IPS-15b (cell line): ENCODE data around the gene UNC5B.
"Not testable (repeated sequence)": the region's sequence is repeated elsewhere in the genome, so short reads cannot be mapped to it uniquely, and the experiment has no call there.

Experiments
- H3K27me3 ChIP-seq: one replicate; pipeline ENCODE4 v1.6.1; 2013; ENCODE audit warnings: low read length; ENCODE audit not compliant: control insufficient read depth, insufficient read depth
- H3K36me3 ChIP-seq: one replicate; pipeline ENCODE4 v1.6.1; 2013; ENCODE audit warnings: low read length; ENCODE audit not compliant: control insufficient read depth, insufficient read depth
- H3K4me1 ChIP-seq: one replicate; pipeline ENCODE4 v1.6.1; 2013; ENCODE audit warnings: mild to moderate bottlenecking, low read length; ENCODE audit not compliant: control insufficient read depth, insufficient read depth
- H3K4me3 ChIP-seq: one replicate; pipeline ENCODE4 v1.5.1; 2013; ENCODE audit warnings: low read depth, low read length
- H3K9ac ChIP-seq: one replicate; pipeline ENCODE4 v1.6.1; 2013; ENCODE audit warnings: low read depth, mild to moderate bottlenecking, low read length
- H3K9me3 ChIP-seq: one replicate; pipeline ENCODE4 v1.6.1; 2013; ENCODE audit warnings: mild to moderate bottlenecking, low read length; ENCODE audit not compliant: control insufficient read depth, insufficient read depth

The UNC5B gene

DNA sequence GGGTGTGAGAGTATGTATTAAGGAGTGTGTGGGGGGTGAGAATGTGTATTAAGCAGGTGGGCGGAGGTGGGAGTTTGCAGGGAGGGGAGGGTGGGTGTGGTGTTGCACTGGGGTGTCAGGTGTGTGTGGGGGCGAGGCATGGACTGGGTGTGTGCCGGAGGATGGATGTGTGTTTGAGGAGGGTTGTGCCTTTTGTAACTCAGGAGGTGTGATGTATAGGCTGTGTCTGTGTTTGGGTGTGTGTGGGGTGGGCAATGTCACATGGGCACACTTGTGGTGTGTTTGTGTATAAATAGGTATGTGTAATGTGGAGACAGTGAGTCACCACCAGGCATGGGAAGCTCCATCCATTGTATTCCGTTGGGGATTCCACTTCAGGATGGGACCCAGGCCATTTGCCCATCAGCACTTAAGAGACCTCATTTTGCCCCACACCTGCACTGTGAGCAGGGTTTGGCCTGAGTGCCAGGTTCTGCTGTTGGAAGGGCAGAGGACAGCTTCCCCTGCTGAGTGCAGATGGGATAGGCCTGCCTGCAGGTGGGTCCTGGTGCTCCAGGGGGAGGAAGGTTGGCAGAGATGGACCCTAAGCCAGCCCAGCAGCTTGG is 5.8 kb downstream of the UNC5B start:
- no peaks in the 10 kb centered on the region for H3K9me3 ChIP-seq
- H3K27me3 ChIP-seq = peaks cover 4% of the 10 kb centered on the region
- H3K36me3 ChIP-seq = no peaks in the 10 kb centered on the region
- H3K4me3 ChIP-seq = peak overlapping the region; percentile 55
- H3K9ac ChIP-seq = no peak overlapping the region
- H3K4me1 ChIP-seq = peaks cover 34% of the 10 kb centered on the region

DNA sequence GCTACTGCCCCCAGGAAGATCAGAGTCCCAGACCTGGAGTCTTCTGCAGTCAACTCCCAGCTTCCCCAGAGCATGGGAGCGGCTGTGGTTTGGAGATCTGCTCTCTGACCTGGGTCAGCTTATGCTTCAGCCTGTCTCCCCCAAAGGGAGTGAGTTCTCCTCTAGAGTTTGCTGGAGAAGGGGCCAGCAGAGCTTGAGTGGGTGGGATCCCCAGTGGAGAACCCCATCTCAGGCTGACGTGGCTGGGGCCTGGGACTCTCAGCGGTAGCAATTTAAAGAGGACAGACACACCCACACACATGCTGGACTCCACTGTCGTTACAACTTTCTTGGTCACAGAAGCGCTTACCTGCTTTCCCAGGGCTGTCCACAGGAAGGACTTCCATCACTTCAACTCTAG is 6.3 kb downstream of the UNC5B start:
- Histone ChIP-seq H3K36me3 (no peaks in the 10 kb centered on the region), H3K4me3 (no peak overlapping the region), H3K9ac (no peak overlapping the region), H3K9me3 (no peaks in the 10 kb centered on the region), H3K4me1 (peaks cover 35% of the 10 kb centered on the region), H3K27me3 (peaks cover 2% of the 10 kb centered on the region)

- not testable (repeated sequence) for H3K4me3 ChIP-seq, H3K27me3 ChIP-seq, H3K9ac ChIP-seq, H3K36me3 ChIP-seq, H3K9me3 ChIP-seq
- H3K4me1 ChIP-seq = peaks cover 33% of the 10 kb centered on the region
Observed at GRCh38 chr10:71219236-71219917, 7.0 kb downstream of the UNC5B start.

DNA sequence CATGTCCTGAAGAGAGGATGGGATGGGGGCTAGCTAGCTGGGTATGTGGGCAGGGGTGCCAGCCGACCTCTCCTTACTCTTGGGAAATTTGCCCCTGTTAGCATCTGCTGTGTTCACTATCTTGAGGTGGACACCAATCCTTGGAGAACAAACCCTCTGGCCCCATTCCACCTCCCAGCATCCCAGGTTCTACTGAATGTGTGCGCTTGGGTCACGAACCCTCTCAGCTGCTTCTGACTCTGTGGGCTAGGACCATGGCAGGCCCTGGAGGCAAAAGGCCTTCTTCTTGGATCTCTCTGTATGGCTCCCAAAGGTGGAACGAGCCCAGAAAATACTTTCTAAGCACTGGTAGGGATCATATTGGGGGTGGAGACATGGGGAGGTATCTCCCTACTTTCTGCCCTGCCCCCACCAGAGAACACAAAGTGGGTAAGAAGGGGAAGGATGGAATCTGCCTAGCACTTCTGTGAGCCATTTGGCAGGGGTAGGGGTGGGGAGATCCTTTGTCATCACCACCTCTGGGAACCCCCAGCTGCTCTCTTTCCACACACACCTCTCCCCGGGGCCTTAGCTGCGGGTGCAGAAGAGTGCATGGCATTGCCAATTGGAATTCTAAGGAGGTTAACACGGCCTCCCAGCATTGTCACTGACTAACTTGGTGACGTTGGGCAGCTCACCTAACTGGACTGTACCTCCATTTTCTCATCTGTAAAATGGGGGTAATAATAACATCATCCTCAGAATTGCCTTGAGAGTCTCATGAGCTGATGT is 7.7 kb downstream of the UNC5B start:
- H3K4me3 ChIP-seq = no peak overlapping the region
- no peak overlapping the region for H3K9ac ChIP-seq
- H3K9me3 ChIP-seq = no peaks in the 10 kb centered on the region
- no peaks in the 10 kb centered on the region for H3K36me3 ChIP-seq
- H3K4me1 ChIP-seq = peaks cover 25% of the 10 kb centered on the region
- H3K27me3 ChIP-seq = no peaks in the 10 kb centered on the region

DNA sequence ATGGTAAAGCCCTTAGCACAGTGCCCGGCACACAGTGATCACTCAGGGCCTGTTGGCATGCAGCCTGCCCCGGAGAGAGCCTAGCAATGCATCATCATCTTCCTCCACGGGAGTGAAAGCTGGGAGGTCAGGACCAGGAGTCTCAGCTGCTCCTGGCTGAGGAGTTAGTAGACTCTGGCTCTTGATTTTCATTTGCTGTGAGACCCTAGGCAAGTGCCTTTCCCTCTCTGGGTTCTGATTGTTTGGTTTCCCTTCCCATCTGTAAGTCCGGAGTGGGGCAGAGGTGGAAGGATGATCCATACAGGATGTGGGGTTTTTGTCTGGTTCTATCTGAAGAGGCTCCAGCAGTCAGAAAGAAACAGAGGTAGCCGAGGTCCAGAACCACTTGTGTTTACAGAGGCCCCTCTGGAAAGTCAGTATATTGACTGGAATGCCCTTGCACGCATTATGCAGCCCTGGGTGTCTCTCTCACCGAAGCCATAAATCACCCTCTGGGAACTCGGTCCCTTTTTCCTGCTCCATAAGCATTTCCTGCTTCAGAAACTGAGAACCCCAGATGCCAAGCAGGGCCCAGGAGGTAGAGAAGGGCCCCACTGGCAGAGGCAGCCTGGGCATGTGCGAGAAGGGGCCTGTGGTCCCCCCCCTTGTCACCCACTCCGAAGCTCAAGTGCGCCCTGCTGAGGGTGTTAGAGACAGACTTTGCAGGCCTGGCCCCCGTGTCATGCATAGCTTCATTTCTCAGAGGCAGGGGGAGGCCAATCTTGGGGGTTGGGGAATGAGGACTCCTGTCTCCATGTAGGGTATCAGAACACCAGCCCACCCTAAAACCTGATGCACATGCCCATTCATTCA is 8.5 kb downstream of the UNC5B start:
- Histone ChIP-seq H3K9ac (no peak overlapping the region), H3K36me3 (no peaks in the 10 kb centered on the region), H3K4me1 (peaks cover 23% of the 10 kb centered on the region), H3K9me3 (no peaks in the 10 kb centered on the region), H3K27me3 (no peaks in the 10 kb centered on the region), H3K4me3 (no peak overlapping the region)

DNA sequence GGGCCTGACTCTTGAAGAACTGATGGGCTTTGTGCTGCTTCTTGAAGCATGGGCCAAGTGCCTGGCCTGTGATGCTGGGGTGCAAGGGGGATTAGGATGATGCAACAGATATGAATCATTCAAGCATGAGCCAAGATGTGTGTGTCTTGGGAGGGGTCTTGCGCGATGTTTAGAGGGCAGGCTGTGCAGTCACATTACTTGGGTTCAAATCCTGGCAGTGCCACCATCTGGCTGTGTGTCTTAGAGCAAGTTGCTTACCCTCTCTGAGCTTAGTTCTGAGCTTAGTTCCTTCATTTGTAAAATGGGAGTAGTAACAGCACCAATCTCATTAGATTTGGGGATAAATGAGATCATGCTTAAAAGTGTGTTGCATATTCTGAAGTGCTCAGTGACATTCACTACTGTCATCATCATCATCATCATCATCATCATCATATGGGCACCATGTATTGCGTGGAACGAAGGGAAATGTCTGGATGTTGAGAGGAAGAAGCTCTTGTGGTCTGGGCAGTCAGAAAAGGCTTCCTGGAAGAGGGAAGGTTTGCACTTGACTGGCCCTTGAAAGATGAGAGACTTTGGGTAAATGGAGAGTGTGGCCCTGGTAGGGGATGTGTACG is 9.3 kb downstream of the UNC5B start:
- Histone ChIP-seq H3K4me3 (no peak overlapping the region), H3K9me3 (no peaks in the 10 kb centered on the region), H3K9ac (no peak overlapping the region), H3K27me3 (no peaks in the 10 kb centered on the region), H3K4me1 (peaks cover 18% of the 10 kb centered on the region), H3K36me3 (no peaks in the 10 kb centered on the region)

- H3K36me3 ChIP-seq = no peaks in the 10 kb centered on the region
- H3K9me3 ChIP-seq = no peaks in the 10 kb centered on the region
- no peak overlapping the region for H3K4me3 ChIP-seq
- no peaks in the 10 kb centered on the region for H3K27me3 ChIP-seq
- peaks cover 18% of the 10 kb centered on the region for H3K4me1 ChIP-seq
- H3K9ac ChIP-seq = peak overlapping the region; percentile 8
Observed at GRCh38 chr10:71222601-71223346, 10.4 kb downstream of the UNC5B start.

- Histone ChIP-seq H3K4me3 (no peak overlapping the region), H3K36me3 (no peaks in the 10 kb centered on the region), H3K9ac (peak overlapping the region; percentile 8), H3K9me3 (no peaks in the 10 kb centered on the region), H3K4me1 (peaks cover 14% of the 10 kb centered on the region), H3K27me3 (no peaks in the 10 kb centered on the region)
Observed at GRCh38 chr10:71223347-71224058, 11.1 kb downstream of the UNC5B start.

DNA sequence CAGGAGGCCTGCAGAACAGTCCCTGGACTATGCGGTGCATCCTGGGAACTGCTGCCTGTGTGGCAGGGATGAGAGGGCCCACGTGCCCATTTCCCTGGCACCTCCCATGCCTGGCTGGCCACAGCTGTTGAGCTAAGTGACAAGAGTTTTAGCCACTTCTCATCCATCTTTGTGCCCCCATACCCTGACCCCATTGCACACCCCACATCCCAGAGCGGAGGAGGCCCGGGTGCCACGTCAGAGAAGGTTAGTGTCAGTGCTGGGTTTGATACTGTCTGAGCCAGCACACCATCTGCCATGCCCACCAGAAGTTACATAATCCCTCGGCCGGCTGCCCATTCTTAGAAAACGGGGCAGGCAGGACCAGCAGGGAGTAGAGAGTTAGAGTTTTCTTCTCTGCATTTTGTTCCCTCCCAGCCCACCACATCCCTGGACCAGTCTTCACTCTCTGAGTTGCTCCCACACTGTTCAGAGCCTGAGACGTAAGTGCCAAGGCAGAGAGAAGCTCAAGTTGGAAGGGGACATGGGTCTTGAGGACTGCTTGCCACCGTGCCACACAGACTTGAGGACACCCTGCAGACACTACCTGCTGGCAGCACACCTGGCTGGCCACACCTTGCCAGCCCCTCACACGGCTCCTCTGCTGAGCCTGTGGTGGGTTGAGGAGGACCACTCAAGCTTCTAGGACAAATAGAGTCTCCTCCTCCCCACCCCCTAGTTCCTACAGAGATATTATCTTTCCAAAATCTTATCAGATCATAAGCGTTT is 13.1 kb downstream of the UNC5B start:
- Histone ChIP-seq H3K9me3 (no peaks in the 10 kb centered on the region), H3K9ac (no peak overlapping the region), H3K4me3 (no peak overlapping the region), H3K36me3 (no peaks in the 10 kb centered on the region), H3K27me3 (no peaks in the 10 kb centered on the region), H3K4me1 (peaks cover 13% of the 10 kb centered on the region)
